Fibroblast of upper back skin (primary cell): ENCODE measurements around the gene MMADHC.

Source experiments
- DNase-seq: peaks from one replicate; pipeline ENCODE4 v3.0.0-alpha.2; 2013

The MMADHC gene

GRCh38 chr2:149544692-149545091 is 42.9 kb downstream of the MMADHC start:
- DNase-seq, result no peak

DNA sequence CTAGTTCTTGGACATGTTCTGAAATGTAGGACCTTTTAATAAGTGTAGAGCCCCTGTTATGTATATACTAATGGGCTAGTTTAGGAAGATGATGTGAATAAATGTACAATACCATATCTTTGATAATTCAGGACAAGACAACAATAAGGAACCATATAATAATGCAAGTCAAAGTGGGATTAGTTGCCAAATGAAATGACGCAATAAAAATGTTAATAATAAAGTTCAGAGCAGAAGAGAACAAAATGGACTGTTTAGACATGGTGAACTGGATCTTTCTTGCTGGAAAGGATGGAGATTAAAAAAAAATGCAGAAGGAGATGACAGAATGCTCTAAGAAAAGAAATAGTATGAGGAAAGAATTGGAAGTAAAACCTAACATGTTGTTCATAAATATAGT is 43.7 kb downstream of the MMADHC start:
- DNase-seq, result no peak

- DNase-seq, result no peak
Measured at GRCh38 chr2:149540138-149540537, 47.4 kb downstream of the MMADHC start.

DNA sequence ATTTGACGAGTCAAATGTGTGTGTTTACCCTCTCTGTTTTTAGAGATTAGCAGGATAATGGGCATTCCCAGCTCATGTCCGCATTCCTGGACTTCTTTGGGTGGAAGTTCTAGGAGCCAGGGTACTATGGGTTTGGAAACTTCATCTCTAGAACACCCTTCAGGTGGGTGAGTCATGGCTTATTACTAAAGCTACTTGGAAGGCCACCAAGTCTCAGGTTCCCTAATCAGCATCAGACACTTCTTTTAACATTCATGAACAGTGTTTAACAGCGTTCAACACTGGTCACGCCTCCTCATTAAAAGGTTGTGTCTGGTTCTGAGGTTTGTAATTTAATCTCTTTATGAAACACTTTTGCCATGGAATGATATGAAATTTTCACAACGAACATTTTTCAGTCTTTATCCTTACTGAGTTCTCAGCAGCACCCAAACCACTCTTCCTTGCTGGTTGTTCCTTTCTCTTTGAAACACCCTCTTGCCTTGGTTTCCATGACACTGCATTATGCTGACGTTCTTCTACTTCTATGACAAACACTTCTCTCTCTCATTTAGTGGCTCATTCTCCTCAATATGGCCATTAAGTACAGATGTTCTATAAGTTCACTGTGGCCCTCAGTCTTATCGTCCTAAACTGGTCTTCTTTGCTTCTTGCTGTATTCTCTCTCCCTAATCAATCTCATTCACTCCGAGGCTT is 49.3 kb downstream of the MMADHC start:
- DNase-seq, result no peak

- DNase-seq, result no peak
Measured at GRCh38 chr2:149537092-149537726, 50.4 kb downstream of the MMADHC start.

GRCh38 chr2:149536649-149537048 is 50.9 kb downstream of the MMADHC start:
- DNase-seq, result peak; percentile 3

GRCh38 chr2:149534674-149535073 is 52.9 kb downstream of the MMADHC start:
- DNase-seq, result no peak

DNA sequence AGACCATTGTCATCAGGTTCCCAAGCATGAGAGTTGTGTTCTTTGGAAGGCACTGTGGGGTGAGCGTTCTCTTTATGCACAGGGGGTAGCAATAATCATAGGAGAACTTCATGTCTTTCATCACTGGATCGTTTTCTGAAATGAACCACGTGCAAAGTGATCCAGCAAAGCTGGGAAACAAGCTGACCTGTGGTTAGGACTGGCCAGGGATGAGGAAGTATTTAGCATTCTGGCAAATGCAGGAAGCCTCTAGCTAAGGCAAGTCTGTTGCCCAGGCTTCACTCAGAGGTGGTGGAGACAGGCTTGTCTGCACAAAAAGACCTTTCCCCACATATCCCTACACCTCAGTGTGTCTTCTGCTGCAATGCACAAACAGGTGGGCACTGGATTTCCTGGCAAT is 58.6 kb downstream of the MMADHC start:
- no peak for DNase-seq

DNA sequence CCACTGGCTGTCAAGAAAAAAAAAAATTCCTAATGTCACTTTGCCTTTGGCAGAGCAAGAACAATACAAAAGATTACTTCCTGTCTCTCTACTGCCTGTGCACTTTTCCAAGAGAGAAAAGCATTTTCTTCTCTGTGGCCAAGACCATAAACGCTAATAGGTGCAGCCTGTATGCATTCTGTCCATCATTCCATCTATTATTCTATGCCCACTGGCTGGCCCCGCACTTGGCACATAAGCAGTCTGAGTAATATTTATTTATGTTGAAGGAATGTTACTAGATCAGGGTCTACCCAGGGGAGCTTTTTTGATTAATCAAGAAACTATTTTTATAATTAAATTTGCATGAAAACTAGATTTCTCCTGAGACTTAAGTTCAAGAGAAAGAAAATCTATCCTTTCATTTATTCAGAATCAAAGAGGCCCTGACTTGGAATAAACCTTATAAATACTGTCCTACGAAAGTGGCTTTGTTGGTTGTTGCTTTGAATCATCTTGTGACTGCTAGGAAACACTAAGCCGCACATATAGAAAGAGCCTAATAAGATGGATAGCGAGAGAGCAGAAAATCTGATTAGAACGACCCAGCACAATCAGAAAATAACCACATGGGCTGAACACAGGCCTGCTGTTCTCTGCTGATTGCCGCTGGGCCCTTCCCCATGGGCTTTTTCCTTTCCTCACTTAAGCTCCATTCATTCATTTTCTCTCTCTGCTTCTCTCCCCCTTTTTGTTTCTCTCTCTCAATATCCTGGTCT is 59.4 kb downstream of the MMADHC start:
- DNase-seq, result no peak

- no peak for DNase-seq
Measured at GRCh38 chr2:149526689-149527088, 60.9 kb downstream of the MMADHC start.

GRCh38 chr2:149525323-149525722 is 62.3 kb downstream of the MMADHC start:
- DNase-seq, result no peak
